GM18499 (cell line): ENCODE data around the gene COL19A1.

Source experiments
- ATAC-seq: cut with Tn5 transposase; IDR thresholded peaks from one replicate; pipeline ENCODE4 v1.9.1; 2021; ENCODE audit warnings: moderate number of reproducible peaks; ENCODE audit not compliant: insufficient read depth, unreplicated experiment

COL19A1 gene

DNA sequence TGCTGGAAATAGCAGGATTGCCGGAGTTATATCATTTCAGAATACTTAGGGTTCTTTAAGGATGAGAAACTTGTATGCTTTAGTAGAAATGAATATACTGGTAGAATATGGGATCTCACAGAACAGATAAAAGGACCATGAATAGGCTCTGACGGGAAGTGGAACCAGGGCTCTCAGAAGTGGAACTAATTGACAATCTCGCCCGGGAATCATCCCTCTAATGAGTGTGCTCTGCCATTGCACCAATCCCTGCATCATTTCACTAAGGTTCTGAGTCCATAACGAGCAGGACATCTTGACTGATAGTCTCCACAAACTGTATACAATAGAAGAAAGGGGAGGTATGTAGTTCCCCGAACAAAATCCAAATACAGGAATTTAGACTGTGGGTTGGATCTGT lies 286.4 kb downstream of the COL19A1 start:
- no peak for ATAC-seq

- ATAC-seq, result no peak
Measured at GRCh38 chr6:70157086-70157485, 290.7 kb downstream of the COL19A1 start.

GRCh38 chr6:70160276-70160675 lies 293.9 kb downstream of the COL19A1 start:
- ATAC-seq, result no peak

- no peak for ATAC-seq
Measured at GRCh38 chr6:70162972-70163371, 296.6 kb downstream of the COL19A1 start.

GRCh38 chr6:70163795-70164194 lies 297.4 kb downstream of the COL19A1 start:
- ATAC-seq, result no peak

DNA sequence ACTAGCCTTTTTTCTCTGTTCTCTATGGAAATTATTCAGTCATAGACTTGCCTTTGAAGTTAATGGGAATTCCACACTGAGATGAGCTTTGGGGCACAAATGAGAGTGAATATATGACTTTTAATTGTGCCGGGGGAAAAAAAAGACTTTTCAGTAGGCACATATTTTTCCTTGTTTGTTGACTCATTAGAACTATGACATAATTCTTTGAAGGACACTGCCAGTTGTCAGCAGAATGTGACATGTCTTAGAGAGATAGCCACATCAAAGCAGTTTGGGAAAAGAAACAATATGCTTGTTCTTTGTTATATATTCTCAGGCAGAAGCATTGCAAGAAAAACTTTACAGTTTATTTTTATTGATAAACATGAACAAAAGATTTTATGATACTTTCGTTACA lies 298.2 kb downstream of the COL19A1 start:
- no peak for ATAC-seq

DNA sequence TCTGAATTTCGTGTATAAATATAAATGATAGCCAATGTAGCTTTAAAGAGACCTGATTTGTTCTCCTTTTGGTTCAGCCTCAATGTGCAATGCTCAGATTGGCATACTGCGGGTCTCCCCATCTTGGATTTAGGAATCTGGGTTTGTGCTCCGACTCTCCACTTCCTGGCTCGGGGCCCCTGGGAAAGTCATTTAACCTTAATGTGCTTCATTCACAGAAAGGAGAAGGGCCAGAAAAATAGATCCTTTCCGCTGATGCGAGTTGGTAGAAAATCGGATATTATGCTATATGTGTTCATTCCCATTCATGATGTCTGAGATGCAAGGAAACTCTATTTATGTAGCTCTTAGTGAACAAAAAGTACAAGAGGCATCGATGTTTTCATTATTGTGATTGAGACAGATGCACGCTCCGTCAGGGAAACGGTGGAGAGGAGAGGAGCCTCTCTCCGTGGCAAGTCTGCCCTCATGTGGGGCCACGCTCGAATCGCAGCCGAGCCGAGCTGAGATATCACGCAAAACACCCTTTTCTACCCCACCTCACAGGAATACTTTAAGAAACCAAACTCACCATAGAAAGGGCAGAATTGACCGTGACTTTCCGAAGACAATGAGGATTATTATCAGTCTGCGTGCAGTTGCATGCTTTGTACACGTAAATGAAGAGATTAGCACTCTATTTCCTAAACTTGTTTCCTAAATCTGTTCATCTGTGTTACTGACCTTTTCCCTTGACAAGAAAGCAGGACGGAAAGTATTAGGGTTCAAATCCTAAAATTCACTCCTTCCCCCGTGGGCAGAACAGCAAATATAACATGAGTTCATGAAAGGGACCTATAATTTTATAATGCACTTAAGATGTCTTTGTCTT lies 300.0 kb downstream of the COL19A1 start:
- peak; percentile 78 for ATAC-seq

DNA sequence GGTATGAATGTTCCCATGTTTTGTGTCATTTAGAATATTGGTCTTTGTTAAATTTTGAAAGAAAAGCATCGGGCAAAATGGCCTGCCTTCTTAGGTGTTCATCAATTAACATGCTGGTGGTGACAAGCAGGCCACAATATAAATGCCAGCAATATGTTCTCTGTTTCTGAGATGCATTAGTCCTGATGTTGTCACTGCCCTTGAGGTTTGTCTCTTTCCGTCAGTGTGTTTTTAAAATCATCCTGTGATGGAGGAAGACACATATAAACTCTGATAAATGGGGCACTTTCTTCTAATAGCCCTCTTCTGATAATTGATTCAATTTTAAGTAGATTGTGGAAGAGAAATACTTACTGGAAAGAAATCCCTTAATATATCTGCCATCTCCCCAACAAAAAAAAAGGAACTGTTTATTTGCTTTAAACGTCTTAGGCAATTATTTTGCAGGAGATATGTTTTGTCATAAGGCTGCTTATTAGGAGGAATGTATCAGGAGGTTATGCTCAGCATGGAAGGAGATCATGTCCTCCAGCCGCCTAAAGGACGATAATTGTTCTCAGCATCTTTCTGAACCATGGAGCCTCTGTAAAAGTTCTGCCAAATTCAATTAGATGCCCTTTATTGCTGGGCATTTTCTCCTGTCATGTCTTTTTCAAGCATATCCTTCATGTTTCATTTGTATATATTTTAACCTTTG lies 302.5 kb downstream of the COL19A1 start:
- no peak for ATAC-seq

DNA sequence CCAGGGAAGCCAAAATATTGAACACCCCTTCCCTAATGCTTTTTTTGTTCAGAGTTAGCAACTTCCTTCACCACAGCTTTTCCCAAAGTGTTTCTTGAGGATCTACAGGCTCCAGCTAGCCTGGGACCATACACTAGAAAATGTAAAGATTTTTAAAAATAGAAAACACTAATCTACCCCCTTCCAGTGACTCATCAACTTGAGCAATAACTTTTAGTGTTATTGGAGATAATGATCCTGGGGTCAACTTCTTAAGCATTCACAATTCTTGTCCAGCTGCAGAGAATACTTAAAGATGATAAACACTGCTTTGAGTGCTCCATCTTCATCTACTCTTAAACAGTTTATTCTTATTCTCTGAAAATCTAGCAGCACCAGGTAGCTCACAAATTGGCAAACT lies 304.9 kb downstream of the COL19A1 start:
- no peak for ATAC-seq

- ATAC-seq, result no peak
Measured at GRCh38 chr6:70172252-70172651, 305.9 kb downstream of the COL19A1 start.

DNA sequence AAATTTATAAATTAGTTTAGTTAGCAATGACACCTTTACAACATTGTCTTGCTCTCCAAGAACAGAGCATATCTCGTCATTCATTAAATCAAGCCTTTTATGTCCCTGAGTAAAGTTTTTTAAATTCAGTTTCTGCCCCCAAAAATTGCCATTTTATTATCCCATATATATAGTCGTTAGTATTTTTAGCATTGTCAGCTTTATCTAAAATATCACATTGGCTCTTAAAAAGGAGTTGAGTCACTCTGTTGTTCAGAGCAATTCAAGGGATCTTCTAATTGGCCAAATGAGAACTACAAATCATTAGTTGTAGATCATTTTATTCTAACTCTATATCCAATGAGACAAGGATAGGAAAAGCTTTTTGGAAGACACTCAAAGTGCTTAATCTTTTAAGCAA lies 309.4 kb downstream of the COL19A1 start:
- ATAC-seq, result no peak

GRCh38 chr6:70176842-70177550 lies 310.6 kb downstream of the COL19A1 start:
- no peak for ATAC-seq

DNA sequence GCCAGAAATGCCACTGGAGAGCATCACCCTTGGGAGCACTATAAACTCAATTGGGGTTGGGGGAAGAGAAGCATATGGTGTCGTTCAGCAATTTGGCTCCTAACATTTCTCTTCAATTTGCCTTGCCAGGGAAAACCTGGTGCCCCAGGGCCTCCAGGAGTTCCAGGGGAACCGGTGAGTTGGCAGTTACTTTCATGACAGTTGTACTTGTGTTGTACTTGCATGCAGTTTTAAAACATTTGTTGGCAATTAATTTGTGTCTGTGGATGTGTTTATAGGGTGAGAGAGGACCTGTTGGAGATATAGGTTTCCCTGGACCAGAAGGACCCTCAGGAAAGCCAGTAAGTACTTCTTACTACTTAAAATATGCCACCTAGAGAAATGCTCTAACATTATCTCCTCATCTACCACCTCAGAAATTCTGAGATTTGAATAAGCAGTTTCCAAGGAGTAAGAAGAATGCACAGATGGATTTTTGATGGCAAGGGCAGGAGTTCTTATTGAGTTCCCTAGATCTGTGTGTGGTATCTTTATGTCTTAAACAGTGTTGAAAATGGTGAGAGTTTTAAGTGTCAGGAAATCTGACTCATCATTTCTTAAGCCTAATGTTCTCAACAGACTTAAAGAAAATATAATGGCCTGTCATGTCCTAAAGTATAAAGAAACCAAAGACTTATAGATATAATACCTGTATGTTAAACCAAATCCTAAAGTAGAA lies 314.0 kb downstream of the COL19A1 start:
- peak; percentile 16 for ATAC-seq

DNA sequence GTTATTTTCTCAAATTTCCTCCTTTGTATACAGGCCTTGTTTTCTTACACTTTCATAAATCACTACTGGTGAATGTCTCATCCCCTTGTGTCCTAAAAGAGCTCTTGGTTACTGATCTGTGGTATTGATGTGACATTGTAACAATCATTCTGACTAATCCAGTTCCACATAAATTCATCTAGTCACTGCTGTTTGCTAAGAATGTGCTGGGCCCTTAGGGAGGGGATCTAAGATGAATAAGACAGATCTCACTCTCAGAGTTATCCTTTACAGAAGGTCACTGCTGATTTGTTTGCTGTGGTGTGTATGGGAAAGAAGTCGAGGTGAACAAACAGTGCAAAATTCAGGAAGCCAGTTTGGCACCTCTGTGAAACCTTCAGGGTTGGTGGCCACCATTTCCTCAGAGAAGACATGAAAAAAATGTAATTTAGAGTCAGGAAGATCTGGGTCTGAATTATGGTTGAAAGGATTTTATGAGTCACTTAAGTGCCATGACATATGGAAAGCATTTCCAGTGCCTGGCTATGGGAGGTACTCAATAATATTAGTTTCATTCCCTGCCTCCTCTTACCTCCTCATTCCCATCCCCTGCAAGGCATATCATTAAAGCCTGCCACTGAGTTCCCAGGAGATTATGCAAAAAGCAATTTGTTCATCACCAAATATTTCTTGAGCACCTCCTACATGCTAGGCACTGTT lies 314.7 kb downstream of the COL19A1 start:
- ATAC-seq, result peak; percentile 42

GRCh38 chr6:70183538-70183937 lies 317.2 kb downstream of the COL19A1 start:
- ATAC-seq, result no peak

DNA sequence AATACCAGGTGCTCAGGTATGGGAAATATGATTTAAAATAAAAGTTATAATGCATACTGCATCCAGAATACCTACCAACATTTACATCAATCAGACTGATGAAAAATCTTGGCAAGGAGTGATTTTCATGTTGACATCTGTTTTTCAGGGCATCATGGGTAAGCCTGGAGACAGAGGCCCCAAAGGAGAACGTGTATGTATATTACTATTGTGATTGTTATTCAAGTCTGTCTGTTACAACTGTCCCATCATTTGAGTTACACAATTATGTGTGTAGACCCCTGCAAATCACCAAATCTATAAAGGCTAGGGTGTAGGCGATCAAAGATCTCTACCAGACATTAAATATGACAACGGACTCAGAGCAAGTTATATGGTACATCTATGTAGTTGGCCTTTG lies 318.4 kb downstream of the COL19A1 start:
- ATAC-seq, result no peak

DNA sequence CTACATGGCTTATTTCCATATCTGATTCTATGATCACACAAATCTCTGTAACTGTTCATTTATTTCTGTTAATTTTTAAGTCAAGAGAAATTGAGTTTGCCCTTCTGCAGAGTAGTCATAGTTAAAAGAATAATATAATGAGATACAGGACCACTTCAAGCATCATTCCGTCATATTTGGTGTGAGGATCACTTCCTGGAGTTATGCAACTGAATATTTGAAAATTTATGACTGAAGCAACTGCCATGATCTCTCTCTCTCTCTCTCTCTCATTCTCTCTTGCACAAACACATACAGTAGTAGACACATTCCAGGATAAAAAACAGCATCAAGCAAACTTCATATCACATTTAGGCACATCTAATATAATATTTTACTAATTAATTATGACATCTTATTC lies 320.1 kb downstream of the COL19A1 start:
- no peak for ATAC-seq

GRCh38 chr6:70188202-70188601 lies 321.8 kb downstream of the COL19A1 start:
- no peak for ATAC-seq

DNA sequence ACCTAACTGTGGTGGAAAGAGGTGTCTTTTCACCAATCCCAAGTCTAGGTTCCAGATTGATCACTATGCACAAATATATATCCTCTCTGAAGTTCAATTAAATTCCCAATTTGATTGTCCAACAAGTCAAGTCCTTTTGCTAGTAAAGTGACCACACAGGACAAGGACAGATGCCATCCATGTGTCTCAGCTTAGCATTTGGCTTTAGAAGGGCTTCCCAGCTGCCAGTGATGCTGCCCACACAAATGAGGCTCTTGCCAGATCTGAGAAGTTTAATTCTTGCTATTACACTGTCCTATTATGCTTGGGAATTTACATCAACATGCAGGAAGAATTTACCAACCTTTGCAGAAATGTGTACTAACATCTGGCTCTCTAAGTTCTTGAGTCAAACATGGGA lies 328.1 kb downstream of the COL19A1 start:
- ATAC-seq, result no peak

DNA sequence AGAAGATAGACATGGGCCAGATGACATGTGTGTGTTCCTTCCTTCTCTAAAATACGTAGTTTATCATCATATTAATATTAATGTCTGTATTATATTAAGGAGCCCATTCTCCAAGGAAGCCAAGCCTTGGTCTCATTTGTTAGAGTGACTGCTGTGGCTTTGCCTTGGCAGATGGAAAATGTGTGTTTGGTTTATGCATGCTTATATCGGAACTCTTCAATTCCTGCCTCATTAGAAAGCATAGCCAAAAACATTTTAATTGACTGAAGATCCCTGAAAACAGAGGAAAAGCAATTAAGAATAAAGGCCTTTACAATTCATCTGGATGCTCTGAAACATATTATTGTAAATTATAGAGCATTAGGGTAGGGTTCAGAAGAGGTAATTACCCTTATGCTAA lies 330.2 kb downstream of the COL19A1 start:
- no peak for ATAC-seq
